Measurements from ENCODE around the gene KRT15. TPM values are rescaled to one million over a fixed set of nuclear protein-coding genes. Genes with fewer than 3 reads are reported as not detected.

The KRT15 gene
- total and polyA plus RNA-seq, 9 of the 15 experiments (the other 6 are each of a cell fraction or from before 2014, with no cell fraction given): 0.28 to 4.4 (median 0.56) TPM

DNA sequence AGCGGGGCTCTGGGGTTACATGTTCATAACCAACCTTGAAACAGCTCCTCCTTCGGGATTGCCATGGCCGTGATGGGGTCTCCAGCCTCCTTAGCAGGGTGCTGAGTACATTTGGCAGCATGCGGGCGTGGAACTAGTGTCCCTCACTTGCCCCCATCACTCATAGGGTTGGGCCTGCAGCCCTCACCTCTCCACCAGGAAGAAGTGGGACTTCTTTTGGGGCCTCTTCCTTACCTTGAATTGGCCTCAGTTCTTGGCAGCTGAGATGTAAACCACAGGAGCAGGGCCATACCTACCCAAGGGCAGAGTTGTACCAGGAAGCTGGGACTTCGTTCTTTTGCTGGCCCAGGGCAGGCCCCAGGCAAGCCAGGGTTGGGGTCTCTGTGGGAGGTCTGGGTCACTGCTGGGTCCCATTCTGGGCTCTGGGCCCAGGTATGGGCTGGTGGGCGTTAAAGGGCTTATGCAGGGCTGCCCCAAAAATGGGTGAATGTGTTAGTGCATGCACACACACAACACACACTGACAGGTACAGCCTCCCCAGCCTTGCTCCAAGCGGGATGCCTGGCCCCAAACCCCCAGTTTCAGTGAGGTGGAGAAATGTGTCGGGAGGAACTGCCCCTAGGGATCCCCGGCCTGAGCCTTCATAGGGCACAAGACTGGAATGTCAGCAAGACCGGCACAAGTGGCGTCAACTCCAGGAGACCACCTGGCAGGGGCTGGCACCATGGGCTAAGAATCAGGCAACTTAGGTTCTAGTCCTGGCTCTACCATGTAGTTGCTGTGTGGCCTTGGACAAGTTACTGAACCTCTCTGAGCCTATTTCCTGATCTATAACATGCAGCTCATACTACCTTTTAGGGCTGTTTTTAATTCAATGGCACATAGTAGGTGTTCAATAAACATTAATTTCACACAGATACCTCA lies 3.9 kb upstream of the KRT15 start (continued):
- TF ChIP-seq OTX1 (CRISPR knock-in tag; IDR thresholded peaks at IDR 0.05) (no peak), SMAD2 (IDR thresholded peaks at IDR 0.05; ENCODE audit: low read depth, low read length) (no peak), SREBF2 (CRISPR knock-in tag; IDR thresholded peaks at IDR 0.05) (no peak), ZNF584 (CRISPR knock-in tag; IDR thresholded peaks at IDR 0.05; ENCODE audit: low read depth) (no peak), NR1H2 (CRISPR knock-in tag; IDR thresholded peaks at IDR 0.05) (no peak), ZNF766 (CRISPR knock-in tag; conservative IDR thresholded peaks at IDR 0.05) (no peak), ERF (CRISPR knock-in tag; IDR thresholded peaks at IDR 0.05) (no peak), ZKSCAN1 (IDR thresholded peaks at IDR 0.05; ENCODE audit: low read depth, low read length) (0 out of 2 replicates have a peak, but pooled peaks have one; percentile 56), BRD4 (IDR thresholded peaks at IDR 0.05) (no peak), RAD51 (IDR thresholded peaks at IDR 0.05; ENCODE audit: borderline replicate concordance, low read depth) (no peak), RREB1 (CRISPR knock-in tag; IDR thresholded peaks at IDR 0.05) (no peak), ZNF165 (CRISPR knock-in tag; IDR thresholded peaks at IDR 0.05; ENCODE audit: borderline replicate concordance) (no peak), COPS2 (conservative IDR thresholded peaks at IDR 0.05) (no peak), SMARCA4 (IDR thresholded peaks at IDR 0.05) (no peak), CBX3 (IDR thresholded peaks at IDR 0.05; ENCODE audit: borderline replicate concordance in 1 of 2, low read length in 2 of 2) (no peak), ZNF780A (CRISPR knock-in tag; IDR thresholded peaks at IDR 0.05) (no peak), SETDB1 (IDR thresholded peaks at IDR 0.05; ENCODE audit: low read length) (no peak), KLF1 (tag; IDR thresholded peaks at IDR 0.05) (no peak), ATF2 (CRISPR knock-in tag; IDR thresholded peaks at IDR 0.05) (no peak), BRD9 (IDR thresholded peaks at IDR 0.05; ENCODE audit: low read depth, partially characterized antibody) (peak; percentile 68), MED1 (CRISPR knock-in tag; IDR thresholded peaks at IDR 0.05; ENCODE audit: borderline replicate concordance) (no peak)
